SIG-M5 (cell line): ENCODE measurements around the gene MED16.
"Not testable (repeated sequence)": the region's sequence is repeated elsewhere in the genome, so short reads cannot be mapped to it uniquely, and the experiment has no call there.

Experiments used
- DNase-seq: peaks from one replicate; lab custom pipeline; 2025; lab: John Stamatoyannopoulos, UW

Gene MED16

DNA sequence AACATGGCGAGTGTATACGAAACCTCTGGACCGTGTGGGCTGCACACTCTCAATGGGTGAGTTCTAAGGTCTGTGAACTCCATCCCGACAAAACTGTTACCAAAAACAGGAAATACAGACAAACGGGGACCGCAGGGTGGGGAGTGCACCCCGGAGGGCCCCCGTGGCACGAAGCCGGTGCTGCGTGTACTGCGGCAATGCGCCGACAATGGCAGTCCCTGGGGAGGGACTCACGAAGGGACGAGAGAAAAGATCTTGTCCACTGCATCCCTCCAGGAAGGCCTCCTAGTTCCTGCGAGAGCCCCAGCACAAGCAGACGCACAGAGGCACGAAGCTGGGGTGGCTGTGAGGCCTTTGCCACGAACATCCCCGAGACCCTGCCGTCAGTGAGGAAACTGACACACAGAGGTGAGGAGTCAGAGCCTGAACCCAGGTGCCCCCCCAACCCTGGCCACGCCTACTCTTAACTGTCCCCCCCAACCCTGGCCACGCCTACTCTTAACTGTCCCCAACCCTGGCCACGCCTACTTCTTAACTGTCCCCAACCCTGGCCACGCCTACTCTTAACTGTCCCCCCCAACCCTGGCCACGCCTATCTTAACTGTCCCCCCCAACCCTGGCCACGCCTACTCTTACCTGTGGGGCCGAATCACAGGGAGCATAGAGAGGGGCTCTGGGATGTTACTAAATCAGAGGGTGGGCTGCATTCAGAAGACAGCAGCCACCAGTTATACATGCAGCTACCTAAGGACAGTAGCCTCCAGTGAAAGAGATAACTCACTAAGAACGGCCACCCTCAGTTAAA, 4.2 kb downstream of the MED16 start:
- no peak for DNase-seq

- no peak for DNase-seq
These were observed 5.4 kb downstream of the MED16 start for GRCh38 chr19:887599-887998.

GRCh38 chr19:887072-887471, 5.9 kb downstream of the MED16 start:
- DNase-seq = no peak

DNA sequence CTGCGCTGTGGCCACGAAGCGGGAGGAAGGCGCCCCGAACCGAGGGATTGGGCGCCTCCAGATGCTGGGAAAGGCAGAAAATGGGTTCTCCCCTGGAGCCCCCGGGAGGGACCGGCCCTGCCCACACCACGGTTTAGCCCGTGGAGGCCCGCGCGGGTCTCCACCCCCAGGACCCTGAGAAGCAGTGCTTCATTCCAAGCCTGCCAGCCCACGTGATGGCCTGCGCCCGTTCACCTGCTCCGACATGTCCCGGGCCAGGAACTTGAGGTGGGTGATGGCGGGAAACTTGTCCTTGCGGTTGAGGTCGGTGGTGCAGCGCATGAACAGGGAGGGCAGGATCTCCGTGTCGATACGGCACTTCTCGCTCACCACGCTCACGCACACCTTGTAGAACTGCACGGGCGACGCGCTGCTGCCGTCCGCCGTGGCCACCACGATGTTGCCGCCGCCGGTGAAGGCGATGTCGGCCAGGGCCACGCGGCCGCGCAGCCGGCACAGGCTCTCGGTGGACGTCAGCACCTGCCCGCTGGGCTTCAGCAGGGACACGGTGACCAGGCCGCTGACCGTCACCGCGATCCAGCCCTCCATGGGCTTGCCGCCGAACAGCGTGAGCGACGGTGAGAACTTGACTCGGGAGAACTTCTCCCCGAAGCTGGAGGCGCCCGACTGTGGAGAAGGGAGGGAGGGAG, 7.3 kb downstream of the MED16 start:
- DNase-seq = no peak

GRCh38 chr19:884420-885211, 8.4 kb downstream of the MED16 start:
- DNase-seq = no peak

GRCh38 chr19:883661-884211, 9.3 kb downstream of the MED16 start:
- DNase-seq = no peak

DNA sequence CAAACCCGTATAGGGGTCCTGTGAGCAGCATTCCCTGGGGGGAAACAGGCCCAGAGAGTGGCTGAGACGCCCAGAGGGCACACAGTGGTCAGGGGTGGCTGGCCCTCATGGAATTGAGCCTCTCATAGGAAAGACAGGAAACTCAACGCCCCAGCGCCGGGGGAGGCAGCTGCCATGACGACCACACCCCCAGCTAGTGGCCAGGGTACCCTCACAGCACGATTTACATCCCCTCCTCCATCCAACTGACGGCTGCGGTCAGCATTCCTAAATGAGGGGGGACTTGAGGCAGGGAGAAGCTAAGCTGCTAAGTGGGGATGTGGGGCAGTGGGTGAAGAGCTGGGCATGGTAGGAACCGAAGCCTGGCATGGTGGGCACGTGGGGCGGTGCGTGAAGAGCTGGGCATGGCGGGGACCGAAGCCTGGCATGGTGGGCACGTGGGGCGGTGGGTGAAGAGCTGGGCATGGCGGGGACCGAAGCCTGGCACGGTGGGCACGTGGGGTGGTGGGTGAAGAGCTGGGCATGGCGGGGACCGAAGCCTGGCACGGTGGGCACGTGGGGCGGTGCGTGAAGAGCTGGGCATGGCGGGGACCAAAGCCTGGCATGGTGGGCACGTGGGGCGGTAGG, 10.0 kb downstream of the MED16 start:
- no peak for DNase-seq

DNA sequence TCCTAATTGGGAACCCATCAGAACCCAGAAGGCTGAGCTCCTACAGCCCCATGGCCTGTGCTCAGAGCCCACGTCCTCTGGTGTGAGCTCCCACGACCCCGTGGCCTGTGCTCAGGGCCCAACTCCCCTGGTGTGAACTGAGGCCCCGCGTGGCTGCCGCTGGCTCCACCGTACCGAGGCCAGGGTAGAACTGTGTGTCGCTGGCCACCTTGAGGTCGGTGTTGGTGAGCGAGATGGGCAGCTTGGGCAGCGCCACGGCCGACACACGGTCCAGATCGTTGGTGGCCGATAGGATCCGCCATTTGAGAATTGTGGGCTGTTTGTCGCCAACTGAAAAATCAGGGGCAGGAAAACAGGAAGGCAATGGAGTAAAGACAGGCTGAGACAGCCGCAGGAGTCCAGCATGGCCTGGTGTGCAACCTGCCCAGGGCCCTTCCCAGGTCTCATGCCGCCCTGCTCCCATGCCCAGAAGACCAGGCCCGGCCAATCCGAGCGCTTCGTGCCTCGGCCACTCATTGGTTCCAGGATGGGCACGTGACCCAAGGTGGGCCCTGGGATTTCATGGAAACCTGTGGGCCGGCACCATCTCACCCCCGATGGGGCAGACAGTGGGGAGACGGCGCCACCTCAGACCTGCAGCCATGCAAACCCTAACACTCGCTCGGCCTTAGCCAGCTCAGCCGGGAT, 11.5 kb downstream of the MED16 start:
- DNase-seq = no peak

DNA sequence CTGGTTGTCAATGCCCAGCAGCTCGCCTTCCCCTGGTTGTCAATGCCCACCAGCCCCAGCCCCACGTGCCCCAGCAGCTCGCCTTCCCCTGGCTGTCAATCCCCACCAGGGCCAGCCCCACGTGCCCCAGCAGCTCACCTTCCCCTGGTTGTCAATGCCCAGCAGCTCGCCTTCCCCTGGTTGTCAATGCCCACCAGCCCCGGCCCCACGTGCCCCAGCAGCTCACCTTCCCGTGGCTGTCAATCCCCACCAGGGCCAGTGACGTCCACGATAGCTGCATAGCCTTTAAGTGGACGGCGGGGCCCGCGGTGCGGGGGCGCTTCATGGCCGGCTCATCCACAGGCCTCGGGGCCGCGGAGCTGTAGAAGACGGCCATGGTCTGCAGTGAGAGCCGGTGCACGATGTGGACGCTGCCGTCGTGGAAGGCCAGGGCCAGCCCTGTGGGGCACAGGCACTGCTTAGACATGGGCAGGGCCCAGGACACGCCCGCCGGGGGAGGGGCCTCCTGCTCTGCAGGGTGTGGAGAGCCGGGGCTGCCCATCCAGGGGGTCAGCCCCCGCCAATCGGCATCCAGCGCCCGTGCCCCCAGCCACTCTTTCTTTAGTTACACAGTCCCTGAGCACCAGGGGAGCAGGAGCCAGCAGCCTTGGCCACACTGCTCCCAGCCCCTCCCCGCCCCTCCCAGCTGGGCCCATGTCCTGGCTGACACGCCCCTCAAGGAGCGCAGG, 13.1 kb downstream of the MED16 start:
- no peak for DNase-seq

DNA sequence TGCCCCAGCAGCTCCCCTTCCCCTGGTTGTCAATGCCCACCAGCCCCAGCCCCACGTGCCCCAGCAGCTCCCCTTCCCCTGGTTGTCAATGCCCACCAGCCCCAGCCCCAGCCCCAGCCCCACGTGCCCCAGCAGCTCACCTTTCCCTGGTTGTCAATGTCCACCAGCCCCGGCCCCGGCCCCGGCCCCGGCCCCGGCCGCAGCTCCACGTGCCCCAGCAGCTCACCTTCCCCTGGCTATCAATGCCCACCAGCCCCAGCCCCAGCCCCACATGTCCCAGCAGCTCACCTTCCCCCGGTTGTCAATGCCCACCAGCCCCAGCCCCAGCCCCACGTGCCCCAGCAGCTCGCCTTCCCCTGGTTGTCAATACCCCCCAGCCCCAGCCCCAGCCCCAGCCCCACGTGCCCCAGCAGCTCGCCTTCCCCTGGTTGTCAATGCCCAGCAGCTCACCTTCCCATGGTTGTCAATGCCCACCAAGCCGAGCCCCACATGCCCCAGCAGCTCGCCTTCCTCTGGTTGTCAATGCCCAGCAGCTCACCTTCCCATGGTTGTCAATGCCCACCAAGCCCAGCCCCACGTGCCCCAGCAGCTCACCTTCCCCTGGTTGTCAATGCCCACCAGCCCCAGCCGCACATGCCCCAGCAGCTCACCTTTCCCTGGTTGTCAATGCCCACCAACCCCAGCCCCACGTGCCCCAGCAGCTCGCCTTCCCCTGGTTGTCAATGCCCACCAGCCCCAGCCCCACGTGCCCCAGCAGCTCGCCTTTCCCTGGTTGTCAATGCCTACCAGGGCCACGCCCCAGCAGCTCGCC, 14.0 kb downstream of the MED16 start:
- DNase-seq = not testable (repeated sequence)

DNA sequence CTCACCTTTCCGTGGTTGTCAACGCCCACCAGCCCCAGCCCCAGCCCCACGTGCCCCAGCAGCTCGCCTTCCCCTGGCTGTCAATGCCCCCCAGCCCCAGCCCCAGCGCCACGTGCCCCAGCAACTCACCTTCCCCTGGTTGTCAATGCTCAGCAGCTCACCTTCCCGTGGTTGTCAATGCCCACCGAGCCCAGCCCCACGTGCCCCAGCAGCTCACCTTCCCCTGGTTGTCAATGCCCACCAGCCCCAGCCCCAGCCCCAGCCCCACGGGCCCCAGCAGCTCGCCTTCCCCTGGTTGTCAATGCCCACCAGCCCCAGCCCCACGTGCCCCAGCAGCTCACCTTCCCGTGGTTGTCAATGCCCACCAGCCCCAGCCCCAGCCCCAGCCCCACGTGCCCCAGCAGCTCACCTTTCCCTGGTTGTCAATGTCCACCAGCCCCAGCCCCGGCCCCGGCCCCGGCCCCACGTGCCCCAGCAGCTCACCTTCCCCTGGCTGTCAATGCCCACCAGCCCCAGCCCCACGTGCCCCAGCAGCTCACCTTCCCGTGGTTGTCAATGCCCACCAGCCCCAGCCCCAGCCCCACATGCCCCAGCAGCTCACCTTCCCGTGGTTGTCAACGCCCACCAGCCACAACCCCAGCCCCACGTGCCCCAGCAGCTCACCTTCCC, 14.9 kb downstream of the MED16 start:
- not testable (repeated sequence) for DNase-seq

GRCh38 chr19:876780-877314, 16.1 kb downstream of the MED16 start:
- DNase-seq = no peak

DNA sequence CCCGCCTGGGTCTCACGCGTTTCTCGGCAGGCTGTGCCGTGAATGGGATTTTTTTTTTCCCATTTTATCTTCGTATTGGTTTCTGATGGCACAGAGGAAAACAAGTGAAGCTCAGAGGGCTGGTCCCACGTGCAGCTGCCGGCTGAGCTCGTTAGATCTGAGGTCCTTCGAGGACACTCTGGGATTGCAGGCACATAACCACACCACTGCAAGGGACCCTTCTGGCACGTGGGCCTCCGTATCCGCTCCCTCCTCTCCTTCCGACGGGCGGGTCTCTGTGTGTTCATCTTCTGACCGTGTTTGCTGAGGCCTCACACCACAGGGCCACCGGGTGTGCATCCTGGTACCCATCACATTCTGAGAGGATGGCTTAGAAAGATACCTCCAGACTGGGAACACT, 16.9 kb downstream of the MED16 start:
- DNase-seq = no peak

DNA sequence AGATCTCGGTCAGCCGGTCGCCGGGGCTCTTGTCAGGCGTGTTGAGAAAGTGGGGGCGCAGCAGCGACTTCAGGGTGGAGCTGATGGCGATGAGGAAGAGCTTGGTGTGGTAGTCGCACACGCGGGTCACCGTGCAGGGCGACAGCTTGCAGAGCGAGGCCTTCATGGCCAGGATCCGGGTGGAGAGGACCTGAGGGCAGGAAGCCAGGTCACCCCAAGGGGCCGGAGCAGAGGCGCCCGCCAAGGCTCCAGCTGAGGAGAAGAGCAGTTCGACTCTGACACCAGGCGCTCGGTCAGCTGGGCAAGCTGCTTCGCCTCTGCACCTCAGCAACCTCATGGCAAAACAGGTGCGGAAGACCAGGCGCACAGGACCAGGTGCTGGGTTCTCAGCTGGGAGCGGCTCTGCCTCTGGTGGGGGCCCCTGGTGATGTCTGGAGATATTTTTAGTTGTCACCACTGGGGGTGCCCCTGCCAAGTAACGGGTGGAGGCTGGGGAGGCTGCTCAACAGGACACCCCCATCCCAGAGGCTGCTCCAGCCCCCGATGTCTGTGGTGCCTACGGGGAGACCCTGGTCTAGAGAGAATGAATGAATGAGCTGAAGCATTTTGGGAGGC, 17.6 kb downstream of the MED16 start:
- DNase-seq = no peak

DNA sequence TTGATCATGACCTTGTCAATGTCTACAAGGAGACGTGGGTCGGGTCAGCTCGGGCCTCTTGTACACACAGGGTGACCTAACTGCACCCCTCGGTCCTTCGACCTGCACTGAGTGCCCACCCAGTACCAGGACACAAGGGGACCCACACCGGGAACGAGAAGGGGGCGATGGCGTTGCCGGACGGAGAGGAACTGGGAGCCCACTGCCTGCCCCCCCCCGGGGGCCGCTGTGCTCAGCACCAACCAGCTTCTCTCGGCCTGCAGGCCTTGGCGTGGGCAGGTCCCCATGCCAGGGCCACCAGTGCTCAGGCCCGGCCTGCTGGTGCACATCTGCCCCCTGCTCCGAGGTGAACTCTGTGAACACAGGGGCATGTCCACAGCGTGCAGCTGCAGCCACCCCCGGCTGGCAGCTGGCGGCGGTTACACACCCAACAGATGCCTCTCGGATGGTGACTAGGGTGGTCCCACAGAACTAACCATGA, 19.4 kb downstream of the MED16 start:
- DNase-seq = no peak

- DNase-seq = no peak
These were observed 19.9 kb downstream of the MED16 start for GRCh38 chr19:873084-873483.

DNA sequence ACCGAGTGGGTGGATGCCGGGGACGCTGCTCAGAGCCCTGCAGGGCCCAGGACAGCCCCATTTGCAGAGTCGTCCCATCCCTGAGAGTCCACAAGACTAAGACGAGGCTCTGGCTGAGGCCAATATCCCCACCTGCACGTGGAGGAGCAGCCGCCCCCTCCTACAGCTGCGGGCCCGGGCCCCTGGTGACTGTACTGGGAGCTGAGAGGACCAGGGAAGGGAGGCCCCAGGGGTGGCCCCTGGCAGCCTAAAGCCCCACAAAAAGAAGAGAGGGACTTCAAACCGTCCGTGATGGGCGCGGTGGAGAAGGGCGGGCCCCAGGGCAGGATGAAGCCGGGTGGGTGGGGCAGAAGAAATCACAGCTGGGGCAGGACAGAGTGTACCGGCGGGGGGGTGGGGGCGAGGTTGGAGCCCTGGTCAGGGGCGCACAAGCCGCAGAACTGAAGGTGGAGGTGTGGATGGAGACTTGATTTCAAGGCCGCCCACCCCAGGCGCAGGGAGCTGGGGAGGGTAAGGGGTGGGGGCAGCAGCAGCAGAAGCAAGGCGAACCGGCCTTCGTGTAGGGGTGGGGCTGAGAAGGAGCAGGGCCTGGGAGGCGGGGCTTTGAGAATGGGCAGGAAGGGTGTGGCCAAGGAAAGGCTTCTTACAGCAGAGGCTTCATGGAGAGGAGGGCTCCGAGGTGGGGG, 20.6 kb downstream of the MED16 start:
- DNase-seq = no peak
